Measurements from ENCODE around the gene TRPM3.

Gene TRPM3

DNA sequence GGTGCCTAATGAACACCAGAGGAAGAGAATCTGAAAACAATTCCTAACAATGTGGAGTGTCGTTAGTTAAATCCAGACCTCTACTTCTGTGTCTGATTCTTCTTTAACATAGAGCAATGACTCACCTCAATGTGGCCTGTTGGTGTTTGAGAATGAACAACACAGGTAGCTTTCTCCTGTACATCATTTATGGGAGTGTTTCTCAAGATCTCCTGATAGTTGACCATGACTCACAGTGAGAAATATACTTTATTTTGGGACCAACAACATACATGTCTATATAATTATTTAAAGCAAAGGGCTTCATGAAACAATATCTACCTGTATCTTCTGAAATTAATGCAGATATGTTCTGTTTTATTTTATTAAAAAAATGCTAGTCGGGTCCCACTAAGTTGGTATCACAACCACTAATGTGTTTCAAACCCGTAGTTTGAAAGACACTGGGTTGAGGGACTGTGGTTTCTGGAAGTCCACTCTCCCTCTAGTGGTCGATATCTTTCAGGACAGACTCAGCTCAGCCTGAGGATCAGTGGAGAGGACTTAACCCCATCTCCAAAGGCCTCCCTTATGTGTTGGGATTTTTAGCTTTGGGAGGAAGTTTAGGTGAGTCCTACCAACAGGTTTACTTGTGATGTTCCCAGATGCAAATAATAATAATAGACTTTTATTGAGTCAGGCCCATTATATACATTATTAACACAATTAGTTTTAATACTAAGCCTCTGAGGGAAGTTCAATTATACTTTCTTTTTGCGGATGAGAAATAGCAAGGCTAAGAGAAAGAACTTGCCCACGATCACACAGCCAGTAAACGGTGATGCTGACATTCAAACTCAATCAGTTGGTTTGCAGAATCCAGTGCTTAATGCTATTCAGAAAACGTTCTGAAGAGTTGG, 636.9 kb downstream of the TRPM3 start:
- DNase-seq (ENCODE audit: low read depth): peak; percentile 64
- TF ChIP-seq, protein P1, sequence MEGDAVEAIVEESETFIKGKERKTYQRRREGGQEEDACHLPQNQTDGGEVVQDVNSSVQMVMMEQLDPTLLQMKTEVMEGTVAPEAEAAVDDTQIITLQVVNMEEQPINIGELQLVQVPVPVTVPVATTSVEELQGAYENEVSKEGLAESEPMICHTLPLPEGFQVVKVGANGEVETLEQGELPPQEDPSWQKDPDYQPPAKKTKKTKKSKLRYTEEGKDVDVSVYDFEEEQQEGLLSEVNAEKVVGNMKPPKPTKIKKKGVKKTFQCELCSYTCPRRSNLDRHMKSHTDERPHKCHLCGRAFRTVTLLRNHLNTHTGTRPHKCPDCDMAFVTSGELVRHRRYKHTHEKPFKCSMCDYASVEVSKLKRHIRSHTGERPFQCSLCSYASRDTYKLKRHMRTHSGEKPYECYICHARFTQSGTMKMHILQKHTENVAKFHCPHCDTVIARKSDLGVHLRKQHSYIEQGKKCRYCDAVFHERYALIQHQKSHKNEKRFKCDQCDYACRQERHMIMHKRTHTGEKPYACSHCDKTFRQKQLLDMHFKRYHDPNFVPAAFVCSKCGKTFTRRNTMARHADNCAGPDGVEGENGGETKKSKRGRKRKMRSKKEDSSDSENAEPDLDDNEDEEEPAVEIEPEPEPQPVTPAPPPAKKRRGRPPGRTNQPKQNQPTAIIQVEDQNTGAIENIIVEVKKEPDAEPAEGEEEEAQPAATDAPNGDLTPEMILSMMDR (IDR thresholded peaks at IDR 0.05; ENCODE audit: low read depth, low read length, missing control alignments): peak; percentile 84
- in situ Hi-C loops (cut with HindIII; ENCODE audit: low sequenced_read_pairs): loop anchor here (5.0 to 10.0 kb wide), 3 partner anchors 38 to 110 kb away; no protein-coding TSS in a partner anchor
- H3K4me3 ChIP-seq (ENCODE audit: low read depth, low read length): no peak overlapping the region

DNA sequence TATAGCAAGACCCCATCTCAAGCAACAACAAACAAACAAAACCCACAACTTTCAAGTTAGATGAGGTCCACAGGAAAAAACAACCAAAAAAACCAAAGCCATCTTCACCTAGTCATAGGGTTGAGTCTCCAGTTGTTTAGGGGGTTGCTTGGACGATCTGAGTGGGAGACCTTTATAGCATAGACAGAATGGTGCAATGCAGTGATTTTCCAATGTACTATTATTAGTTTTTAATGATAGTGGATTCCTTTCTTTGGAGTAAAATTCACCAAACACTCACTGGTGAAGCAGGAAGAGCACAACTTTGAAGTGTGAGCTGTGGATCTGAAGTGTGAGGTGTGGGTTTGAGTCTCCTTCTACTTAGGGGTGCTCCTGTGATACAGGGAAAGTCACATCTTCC, 640.0 kb downstream of the TRPM3 start:
- no peak for DNase-seq (ENCODE audit: low read depth)
- in situ Hi-C loops (cut with HindIII; ENCODE audit: low sequenced_read_pairs): loop anchor here (5.0 to 10.0 kb wide), 2 partner anchors 41 to 113 kb away; no protein-coding TSS in a partner anchor
- H3K4me3 ChIP-seq (ENCODE audit: low read depth, low read length): no peak overlapping the region
- TF ChIP-seq, protein P1 (IDR thresholded peaks at IDR 0.05; ENCODE audit: low read depth, low read length, missing control alignments): no peak

DNA sequence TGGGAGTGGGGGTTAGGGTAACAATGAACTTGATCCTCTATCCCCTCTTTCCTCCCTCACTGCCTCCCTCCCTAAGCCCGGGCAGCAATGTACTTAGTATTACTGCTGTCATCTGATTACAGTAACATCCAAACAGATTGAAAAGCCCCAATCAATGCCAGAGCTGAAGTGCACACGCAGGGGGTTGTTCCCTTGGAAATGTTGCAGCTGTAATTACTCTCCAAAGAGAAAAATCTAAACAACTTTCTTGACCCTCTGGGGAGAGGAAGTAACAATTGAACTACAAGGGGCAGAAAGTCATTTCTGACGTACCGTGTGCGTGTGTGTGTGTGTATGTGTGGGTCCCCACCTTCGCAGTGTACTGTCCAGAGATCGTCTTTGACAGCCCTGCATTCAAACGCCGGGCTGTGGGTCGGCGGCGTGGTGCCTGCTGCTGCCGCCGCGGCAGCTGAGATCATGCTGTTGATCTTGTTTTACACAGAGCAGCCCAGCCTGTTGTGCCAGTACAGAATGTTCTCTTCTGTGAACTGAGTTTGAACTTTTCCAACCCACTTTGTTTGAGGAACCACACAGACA, 640.9 kb downstream of the TRPM3 start:
- TF ChIP-seq, protein P1 (IDR thresholded peaks at IDR 0.05; ENCODE audit: low read depth, low read length, missing control alignments): no peak
- no peak overlapping the region for H3K4me3 ChIP-seq (ENCODE audit: low read depth, low read length)
- DNase-seq (ENCODE audit: low read depth): peak; percentile 60
- in situ Hi-C loops (cut with HindIII; ENCODE audit: low sequenced_read_pairs): loop anchor here (5.0 to 10.0 kb wide), 2 partner anchors 42 to 114 kb away; no protein-coding TSS in a partner anchor

DNA sequence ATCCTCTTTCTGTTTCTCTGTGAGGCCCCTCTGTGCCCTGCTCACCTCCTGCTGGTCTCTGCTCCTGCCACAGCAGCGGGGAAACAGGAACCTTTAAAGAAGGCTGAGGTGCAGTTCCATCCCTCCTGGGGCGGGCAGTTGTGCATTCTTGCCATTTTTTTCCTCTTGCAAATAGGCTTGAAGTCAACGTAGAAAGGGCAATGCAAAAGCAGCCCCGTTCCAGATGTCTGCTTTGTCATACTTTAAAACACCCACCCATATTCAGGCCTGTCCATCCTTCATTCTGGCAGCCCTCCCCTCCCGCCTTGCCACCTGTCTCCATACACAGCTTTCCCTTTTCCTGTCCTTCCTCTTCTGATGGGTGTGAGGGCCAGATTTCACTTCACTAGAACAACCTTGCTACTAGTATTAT, 641.5 kb downstream of the TRPM3 start:
- TF ChIP-seq, protein P1 (IDR thresholded peaks at IDR 0.05; ENCODE audit: low read depth, low read length, missing control alignments): no peak
- H3K4me3 ChIP-seq (ENCODE audit: low read depth, low read length): no peak overlapping the region
- in situ Hi-C loops (cut with HindIII; ENCODE audit: low sequenced_read_pairs): loop anchor here (5.0 to 10.0 kb wide), 3 partner anchors 42 to 115 kb away; no protein-coding TSS in a partner anchor
- peak; percentile 40 for DNase-seq (ENCODE audit: low read depth)
